NT2/D1 (cell line): Measurements from ENCODE around the gene SEC23B.

ENCODE experiments used
- DNase-seq: peaks from one replicate; pipeline ENCODE4 v3.0.0-alpha.2; 2011; ENCODE audit warnings: low read depth, low spot score
- H3K27me3 ChIP-seq: 2 replicates; pipeline ENCODE4 v1.6.0; 2011; ENCODE audit warnings: mild to moderate bottlenecking; ENCODE audit not compliant: insufficient read length, insufficient read depth
- H3K36me3 ChIP-seq: 2 replicates; pipeline ENCODE4 v1.6.1; 2011; ENCODE audit warnings: mild to moderate bottlenecking, low read length, mixed read lengths; ENCODE audit not compliant: insufficient read depth, insufficient read length
- H3K4me1 ChIP-seq: 2 replicates; pipeline ENCODE4 v1.5.1; 2011; ENCODE audit not compliant: insufficient read depth, insufficient read length
- H3K4me3 ChIP-seq: 2 replicates; pipeline ENCODE4 v1.5.1; 2011; ENCODE audit warnings: low read depth; ENCODE audit not compliant: insufficient read length
- H3K9ac ChIP-seq: 2 replicates; pipeline ENCODE4 v1.6.0; 2011; ENCODE audit warnings: low read depth; ENCODE audit not compliant: insufficient read length
- H3K9me3 ChIP-seq: 2 replicates; pipeline ENCODE4 v1.5.1; 2011; ENCODE audit warnings: mild to moderate bottlenecking, low read length; ENCODE audit not compliant: insufficient read depth
- SUZ12 ChIP-seq: IDR thresholded peaks from 2 replicates; pipeline ENCODE4 v1.6.1; 2011; ENCODE audit not compliant: insufficient read length, insufficient read depth; ENCODE audit errors: extremely low read depth
- YY1 ChIP-seq: IDR thresholded peaks from 2 replicates; pipeline ENCODE4 v1.6.1; 2011; ENCODE audit not compliant: insufficient read length, insufficient read depth
- ZNF274 ChIP-seq: IDR thresholded peaks from 2 replicates; pipeline ENCODE4 v1.6.1; 2011; ENCODE audit warnings: mild to moderate bottlenecking, low read depth, low read length

The SEC23B gene

DNA sequence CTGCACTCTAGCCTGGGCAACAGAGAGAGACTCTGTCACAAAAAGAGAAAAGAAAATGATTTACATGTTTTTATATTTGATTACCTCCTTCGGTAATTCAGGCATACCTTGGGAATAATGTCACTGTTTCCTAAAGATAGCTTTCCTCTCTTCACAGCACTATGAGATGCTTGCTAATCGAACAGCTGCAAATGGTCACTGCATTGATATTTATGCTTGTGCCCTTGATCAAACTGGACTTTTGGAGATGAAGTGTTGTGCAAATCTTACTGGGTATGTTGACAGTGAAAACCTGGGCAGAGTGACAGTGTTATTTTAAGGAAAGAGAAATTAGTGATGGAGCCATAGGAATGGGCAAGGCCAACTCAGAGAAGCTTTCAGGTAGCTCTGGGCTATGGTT, 19.6 kb downstream of the SEC23B start:
- no peak overlapping the region for H3K9ac ChIP-seq
- H3K27me3 ChIP-seq = no peaks in the 10 kb centered on the region
- H3K9me3 ChIP-seq = no peaks in the 10 kb centered on the region
- TF ChIP-seq ZNF274 (no peak), YY1 (no peak), SUZ12 (no peak)
- no peak overlapping the region for H3K4me3 ChIP-seq
- no peaks in the 10 kb centered on the region for H3K4me1 ChIP-seq
- peaks cover 71% of the 10 kb centered on the region for H3K36me3 ChIP-seq
- DNase-seq = no peak

DNA sequence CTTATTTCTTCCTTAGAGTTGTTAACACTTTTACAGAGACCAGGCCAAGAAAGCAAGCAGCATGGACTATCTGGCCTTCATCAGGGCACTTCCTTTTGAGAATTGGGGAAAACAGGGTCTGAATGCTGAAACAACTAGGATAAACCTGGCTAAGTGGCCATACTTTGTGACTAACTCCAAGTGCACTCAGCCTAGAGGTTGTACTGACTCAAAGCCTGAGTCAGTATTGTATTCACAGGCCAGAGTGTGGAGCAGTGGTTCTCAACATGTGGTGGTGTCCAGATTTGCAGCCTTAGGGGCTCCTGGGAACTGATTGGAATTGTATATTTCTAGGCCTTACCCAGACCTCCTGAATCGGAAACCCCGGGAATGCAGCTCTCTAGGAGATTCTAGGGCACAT, 20.1 kb downstream of the SEC23B start:
- H3K36me3 ChIP-seq = peaks cover 76% of the 10 kb centered on the region

DNA sequence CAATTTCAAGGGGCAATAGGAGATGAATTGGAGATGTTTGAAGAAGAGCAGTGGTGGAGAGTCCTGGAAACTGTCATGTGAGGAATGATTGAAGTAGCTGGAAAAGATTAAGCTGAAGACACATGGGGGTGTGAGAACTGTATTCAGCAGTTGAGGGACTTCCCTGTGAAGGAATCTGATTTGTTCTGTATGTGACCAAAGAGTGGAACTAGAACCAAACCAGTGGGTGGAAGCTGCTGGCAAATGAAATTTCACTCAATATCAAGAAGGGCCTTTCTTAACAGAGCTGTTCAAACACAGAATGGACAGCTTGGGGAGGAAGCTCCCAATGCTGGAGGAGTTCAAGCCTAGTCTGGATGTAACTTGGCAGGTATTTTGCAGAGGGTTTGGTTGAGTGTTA, 21.3 kb downstream of the SEC23B start:
- Histone ChIP-seq H3K4me3 (no peak overlapping the region), H3K9ac (no peak overlapping the region), H3K9me3 (no peaks in the 10 kb centered on the region), H3K36me3 (peaks cover 86% of the 10 kb centered on the region), H3K4me1 (no peaks in the 10 kb centered on the region), H3K27me3 (no peaks in the 10 kb centered on the region)
- TF ChIP-seq ZNF274 (no peak), YY1 (no peak), SUZ12 (no peak)
- no peak for DNase-seq

More for the DNA sequence above, 20.1 kb downstream of the SEC23B start:
- Histone ChIP-seq H3K4me3 (no peak overlapping the region), H3K27me3 (no peaks in the 10 kb centered on the region), H3K9me3 (no peaks in the 10 kb centered on the region), H3K9ac (no peak overlapping the region), H3K4me1 (no peaks in the 10 kb centered on the region)
- no peak for DNase-seq
- no peak for TF ChIP-seq ZNF274
- no peak for TF ChIP-seq SUZ12
- TF ChIP-seq YY1 = no peak

DNA sequence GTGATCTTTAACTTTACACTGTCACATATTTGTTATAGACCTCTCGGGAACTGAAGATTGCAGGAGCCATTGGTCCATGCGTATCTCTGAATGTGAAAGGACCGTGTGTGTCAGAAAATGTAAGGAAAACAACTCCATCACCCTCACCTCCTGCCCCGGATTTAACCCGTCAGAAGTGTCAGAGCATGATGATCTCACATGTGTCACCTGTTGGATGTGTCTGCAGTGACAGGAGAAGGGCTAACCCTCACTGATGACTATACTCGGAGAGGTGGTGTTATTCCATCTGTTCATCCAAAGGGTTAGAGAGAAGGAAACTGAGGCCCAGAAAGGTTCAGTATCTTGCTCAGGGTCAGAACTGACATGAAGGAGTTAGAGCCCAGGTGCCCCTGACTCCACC, 24.9 kb downstream of the SEC23B start:
- Histone ChIP-seq H3K9ac (no peak overlapping the region), H3K4me1 (no peaks in the 10 kb centered on the region), H3K4me3 (no peak overlapping the region), H3K36me3 (peaks cover 66% of the 10 kb centered on the region), H3K9me3 (no peaks in the 10 kb centered on the region), H3K27me3 (no peaks in the 10 kb centered on the region)
- TF ChIP-seq ZNF274 (no peak), YY1 (no peak), SUZ12 (no peak)
- no peak for DNase-seq

DNA sequence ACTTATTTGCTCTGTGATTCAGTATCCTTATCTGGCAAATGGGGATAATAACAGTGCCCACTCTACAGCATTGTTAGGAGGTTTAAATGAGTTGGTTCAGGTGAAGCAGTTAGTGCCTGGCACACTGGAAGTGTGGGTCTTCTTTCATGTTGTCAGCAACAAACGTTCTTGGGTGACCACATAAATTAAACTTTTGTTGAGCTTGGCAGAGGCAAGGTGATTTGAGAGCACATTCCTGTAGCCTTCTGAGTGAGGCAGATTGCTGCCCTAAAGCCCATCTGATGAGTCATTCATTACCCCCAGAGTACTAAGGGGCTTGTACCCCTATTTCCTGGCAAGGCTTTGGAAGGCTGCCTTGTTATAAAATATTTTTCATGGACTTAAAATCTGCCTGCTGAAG, 25.8 kb downstream of the SEC23B start:
- no peak for TF ChIP-seq SUZ12
- TF ChIP-seq YY1 = no peak
- no peak for TF ChIP-seq ZNF274
- no peak for DNase-seq
- Histone ChIP-seq H3K4me1 (no peaks in the 10 kb centered on the region), H3K9ac (no peak overlapping the region), H3K9me3 (no peaks in the 10 kb centered on the region), H3K4me3 (no peak overlapping the region), H3K36me3 (peaks cover 58% of the 10 kb centered on the region), H3K27me3 (no peaks in the 10 kb centered on the region)

DNA sequence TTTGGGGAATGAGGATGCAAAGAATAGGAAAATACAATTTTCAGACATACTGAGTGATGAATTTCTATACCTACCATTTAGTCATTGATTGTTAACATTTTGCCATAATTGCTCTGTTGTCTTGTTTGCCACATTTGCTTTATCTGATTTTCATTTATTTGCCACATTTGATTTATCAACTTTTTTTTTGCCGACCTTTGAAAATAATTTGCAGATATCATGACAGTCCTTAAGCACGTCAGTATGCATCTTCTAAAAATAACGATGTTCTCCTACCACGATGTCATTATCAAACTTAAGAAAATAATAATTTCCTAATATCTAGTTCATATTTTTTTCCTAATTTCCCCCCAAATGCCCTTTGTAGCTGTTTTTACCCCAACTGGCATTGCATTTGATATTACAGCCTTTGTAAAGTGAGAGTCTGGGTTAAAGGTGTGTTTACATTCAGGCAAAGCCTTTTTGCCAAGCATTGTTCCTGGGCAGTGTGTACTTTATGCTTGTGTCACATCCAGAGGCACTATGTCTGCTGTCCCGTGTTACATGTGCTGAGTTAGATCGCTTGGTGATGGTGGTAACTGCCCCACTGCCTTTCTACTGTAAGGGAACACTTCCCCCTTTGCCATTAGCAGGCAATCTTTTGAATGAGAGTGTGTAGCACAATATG, 26.4 kb downstream of the SEC23B start:
- Histone ChIP-seq H3K9ac (no peak overlapping the region), H3K4me3 (no peak overlapping the region), H3K4me1 (no peaks in the 10 kb centered on the region), H3K36me3 (peaks cover 55% of the 10 kb centered on the region), H3K9me3 (no peaks in the 10 kb centered on the region), H3K27me3 (no peaks in the 10 kb centered on the region)
- DNase-seq = no peak
- no peak for TF ChIP-seq ZNF274
- TF ChIP-seq YY1 = no peak
- no peak for TF ChIP-seq SUZ12

DNA sequence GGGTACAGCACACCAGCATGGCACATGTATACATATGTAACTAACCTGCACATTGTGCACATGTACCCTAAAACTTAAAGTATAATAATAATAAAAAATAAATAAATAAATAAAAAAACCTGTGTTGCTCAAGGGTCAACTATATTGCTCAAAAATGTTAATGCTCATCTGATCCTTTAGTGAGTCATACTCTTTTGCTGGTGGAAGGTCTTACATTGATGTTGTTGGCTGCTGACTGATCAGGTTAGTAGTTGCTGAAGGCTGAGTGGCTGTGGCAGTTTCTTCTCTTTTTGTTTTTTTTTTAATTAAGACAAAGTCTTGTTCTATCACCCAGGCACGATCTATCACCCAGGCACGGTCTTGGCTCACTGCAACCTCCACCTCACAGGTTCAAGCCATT, 29.9 kb downstream of the SEC23B start:
- Histone ChIP-seq H3K9me3 (no peaks in the 10 kb centered on the region), H3K36me3 (peaks cover 36% of the 10 kb centered on the region), H3K4me3 (no peak overlapping the region), H3K9ac (no peak overlapping the region), H3K27me3 (no peaks in the 10 kb centered on the region), H3K4me1 (no peaks in the 10 kb centered on the region)
- TF ChIP-seq YY1 = no peak
- no peak for TF ChIP-seq ZNF274
- no peak for TF ChIP-seq SUZ12
- DNase-seq = no peak
